Hepatocyte (in vitro differentiated cells): ENCODE measurements around the gene MRTFB. TPM values are rescaled to one million over a fixed set of nuclear protein-coding genes. Genes with fewer than 3 reads are reported as not detected.

Source experiments
- DNase-seq: peaks from one replicate; pipeline ENCODE4 v3.0.0-alpha.2; 2016; ENCODE audit warnings: low spot score
- H2AFZ ChIP-seq: fragments of 200-600 bp; sonication (generic); 2 replicates; pipeline ENCODE4 v1.6.0; 2016; ENCODE audit warnings: antibody characterized with exemption, mild to moderate bottlenecking
- H3K27ac ChIP-seq: fragments of 200-600 bp; sonication (generic); 2 replicates; pipeline ENCODE4 v1.5.1; 2016; ENCODE audit warnings: mild to moderate bottlenecking
- H3K27me3 ChIP-seq: fragments of 200-600 bp; sonication (generic); 2 replicates; pipeline ENCODE4 v1.6.1; 2016
- H3K36me3 ChIP-seq: fragments of 200-600 bp; sonication (generic); replicated peaks from 2 replicates; pipeline ENCODE4 v1.5.1; 2016; ENCODE audit warnings: low read depth; ENCODE audit not compliant: insufficient read depth
- H3K4me1 ChIP-seq: fragments of 200-600 bp; sonication (generic); 2 replicates; pipeline ENCODE4 v1.5.1; 2016; ENCODE audit warnings: mild to moderate bottlenecking, moderate library complexity; ENCODE audit not compliant: insufficient read depth
- H3K4me2 ChIP-seq: fragments of 200-600 bp; sonication (generic); 2 replicates; pipeline ENCODE4 v1.6.0; 2016
- H3K4me3 ChIP-seq: fragments of 200-600 bp; sonication (generic); 2 replicates; pipeline ENCODE4 v1.5.1; 2016; ENCODE audit warnings: mild to moderate bottlenecking
- H3K79me2 ChIP-seq: fragments of 200-600 bp; sonication (generic); 2 replicates; pipeline ENCODE4 v1.6.0; 2017; ENCODE audit warnings: mild to moderate bottlenecking
- H3K9me2 ChIP-seq: fragments of 200-600 bp; sonication (generic); replicated peaks from 2 replicates; pipeline ENCODE4 v1.6.0; 2017; ENCODE audit warnings: mild to moderate bottlenecking; ENCODE audit not compliant: insufficient read depth
- H3K9me3 ChIP-seq: fragments of 200-600 bp; sonication (generic); 2 replicates; pipeline ENCODE4 v1.5.1; 2016; ENCODE audit warnings: low read depth, mild to moderate bottlenecking
- H4K20me1 ChIP-seq: fragments of 200-600 bp; sonication (generic); 2 replicates; pipeline ENCODE4 v1.6.0; 2016; ENCODE audit warnings: mild to moderate bottlenecking; ENCODE audit not compliant: insufficient read depth, poor library complexity, severe bottlenecking
- EZH2 ChIP-seq: fragments of 200-600 bp; sonication (generic); IDR thresholded peaks from 2 replicates; pipeline ENCODE4 v1.6.1; 2016; ENCODE audit warnings: antibody characterized with exemption, mild to moderate bottlenecking, borderline replicate concordance
- EZH2phosphoT487 ChIP-seq: fragments of 200-600 bp; sonication (generic); IDR thresholded peaks from one replicate; pipeline ENCODE4 v1.6.1; 2018; ENCODE audit warnings: antibody characterized with exemption, mild to moderate bottlenecking, low read depth, moderate library complexity; ENCODE audit not compliant: unreplicated experiment, severe bottlenecking
- WGBS: methylation state at CpG from one replicate; pipeline ENCODE4 v1.1.6; 2016; ENCODE audit warnings: low lambda C conversion rate; ENCODE audit errors: missing lambda C conversion rate; 5-methylcytosine and 5-hydroxymethylcytosine counted together
- polyA plus RNA-seq: library from polyadenylated mRNA; unstranded; fragments of >200 nt; fragmentation: Nextera tagmentation; extraction: Ambion mirVana; gene quantifications from 2 replicates; pipeline ENCODE4 v1.2.1, GENCODE V29; 2016
- total RNA-seq: library from RNA; depleted of rRNA; stranded (reverse); fragments of >200 nt; gene quantifications from 2 replicates; pipeline ENCODE4 v1.2.3, GENCODE V29; 2014
- TF ChIP-seq, protein P1 (sequence below): fragments of 200-600 bp; sonication (generic); IDR thresholded peaks from 2 replicates; pipeline ENCODE4 v1.5.1; 2016; ENCODE audit warnings: antibody characterized with exemption, mild to moderate bottlenecking; ENCODE audit not compliant: poor library complexity

Gene MRTFB
- total and polyA plus RNA-seq, 2 experiments from 2014 or later = 10.9 to 27.9 TPM

DNA sequence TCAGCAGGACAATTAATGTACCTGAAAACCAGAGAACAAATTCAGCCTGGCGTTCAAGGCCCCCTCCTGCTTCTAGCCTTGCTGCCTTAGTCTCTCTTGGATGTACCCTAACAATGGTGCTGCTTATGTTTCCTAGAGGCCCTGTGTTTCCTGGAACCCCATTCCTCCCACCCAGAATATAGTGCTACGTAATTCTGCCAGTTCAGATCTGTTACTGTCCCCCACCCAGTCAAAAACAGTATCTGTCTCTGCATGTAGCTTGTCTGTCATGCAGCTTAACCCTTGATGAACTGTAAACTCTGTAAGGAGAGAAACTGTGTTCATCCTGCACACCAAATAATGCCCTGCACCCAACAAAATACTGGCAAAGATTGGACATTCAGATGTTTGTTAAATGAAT, 6.8 kb downstream of the MRTFB start:
- no peak for DNase-seq
- no peaks in the 10 kb centered on the region for H3K9me2 ChIP-seq
- H3K27me3 ChIP-seq = no peaks in the 10 kb centered on the region
- WGBS = 86% methylated on average over 2 of the region's 2 CpGs
- H3K9me3 ChIP-seq = no peaks in the 10 kb centered on the region
- H3K4me3 ChIP-seq = no peak overlapping the region
- H3K36me3 ChIP-seq = no peaks in the 10 kb centered on the region
- no peak overlapping the region for H3K27ac ChIP-seq
- TF ChIP-seq EZH2phosphoT487 = no peak
- TF ChIP-seq, protein P1, sequence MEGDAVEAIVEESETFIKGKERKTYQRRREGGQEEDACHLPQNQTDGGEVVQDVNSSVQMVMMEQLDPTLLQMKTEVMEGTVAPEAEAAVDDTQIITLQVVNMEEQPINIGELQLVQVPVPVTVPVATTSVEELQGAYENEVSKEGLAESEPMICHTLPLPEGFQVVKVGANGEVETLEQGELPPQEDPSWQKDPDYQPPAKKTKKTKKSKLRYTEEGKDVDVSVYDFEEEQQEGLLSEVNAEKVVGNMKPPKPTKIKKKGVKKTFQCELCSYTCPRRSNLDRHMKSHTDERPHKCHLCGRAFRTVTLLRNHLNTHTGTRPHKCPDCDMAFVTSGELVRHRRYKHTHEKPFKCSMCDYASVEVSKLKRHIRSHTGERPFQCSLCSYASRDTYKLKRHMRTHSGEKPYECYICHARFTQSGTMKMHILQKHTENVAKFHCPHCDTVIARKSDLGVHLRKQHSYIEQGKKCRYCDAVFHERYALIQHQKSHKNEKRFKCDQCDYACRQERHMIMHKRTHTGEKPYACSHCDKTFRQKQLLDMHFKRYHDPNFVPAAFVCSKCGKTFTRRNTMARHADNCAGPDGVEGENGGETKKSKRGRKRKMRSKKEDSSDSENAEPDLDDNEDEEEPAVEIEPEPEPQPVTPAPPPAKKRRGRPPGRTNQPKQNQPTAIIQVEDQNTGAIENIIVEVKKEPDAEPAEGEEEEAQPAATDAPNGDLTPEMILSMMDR = no peak
- no peak for TF ChIP-seq EZH2
- no peak overlapping the region for H3K4me2 ChIP-seq
- H3K4me1 ChIP-seq = peaks cover 6% of the 10 kb centered on the region
- H2AFZ ChIP-seq = no peak overlapping the region
- peaks cover 87% of the 10 kb centered on the region for H3K79me2 ChIP-seq
- H4K20me1 ChIP-seq = no peaks in the 10 kb centered on the region

DNA sequence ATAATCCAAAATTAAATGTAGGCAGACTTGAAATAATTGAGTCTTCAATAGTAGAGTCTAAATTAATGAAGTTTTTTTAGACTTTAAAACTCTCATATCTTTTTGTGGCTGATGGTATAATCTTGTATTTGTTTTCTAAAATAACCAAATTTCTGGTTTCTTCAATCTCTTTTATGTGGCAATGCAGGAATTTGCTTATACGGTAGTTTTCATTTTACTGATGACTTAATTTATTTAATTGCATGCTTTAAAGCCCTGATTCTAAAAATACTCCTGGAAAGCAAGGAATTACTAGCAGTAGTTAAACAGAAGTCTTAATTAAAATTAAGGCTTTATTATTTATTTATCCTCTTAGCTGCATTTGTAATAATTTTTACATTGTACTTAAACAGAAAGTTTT, 15.4 kb downstream of the MRTFB start:
- H2AFZ ChIP-seq = no peak overlapping the region
- 77% methylated on average over 1 of the region's 1 CpG for WGBS
- no peak overlapping the region for H3K4me3 ChIP-seq
- no peak overlapping the region for H3K4me2 ChIP-seq
- TF ChIP-seq EZH2phosphoT487 (no peak), EZH2 (no peak)
- TF ChIP-seq, protein P1 = no peak
- peaks cover 80% of the 10 kb centered on the region for H3K79me2 ChIP-seq
- no peaks in the 10 kb centered on the region for H3K27me3 ChIP-seq
- DNase-seq = no peak
- H3K27ac ChIP-seq = peak overlapping the region; percentile 45
- H4K20me1 ChIP-seq = no peaks in the 10 kb centered on the region
- H3K4me1 ChIP-seq = peaks cover 7% of the 10 kb centered on the region
- H3K9me3 ChIP-seq = no peaks in the 10 kb centered on the region
- no peaks in the 10 kb centered on the region for H3K9me2 ChIP-seq
- no peaks in the 10 kb centered on the region for H3K36me3 ChIP-seq

GRCh38 chr16:14087181-14087580, 16.1 kb downstream of the MRTFB start:
- Histone ChIP-seq H3K4me3 (no peak overlapping the region), H3K4me1 (peaks cover 7% of the 10 kb centered on the region), H4K20me1 (no peaks in the 10 kb centered on the region), H3K4me2 (no peak overlapping the region), H3K27ac (peak overlapping the region; percentile 45), H3K36me3 (no peaks in the 10 kb centered on the region), H3K9me2 (no peaks in the 10 kb centered on the region), H3K27me3 (no peaks in the 10 kb centered on the region), H3K79me2 (peaks cover 80% of the 10 kb centered on the region), H3K9me3 (no peaks in the 10 kb centered on the region), H2AFZ (no peak overlapping the region)
- no peak for DNase-seq
- 95% methylated on average over 1 of the region's 1 CpG for WGBS
- TF ChIP-seq, protein P1 = no peak
- TF ChIP-seq EZH2 (no peak), EZH2phosphoT487 (no peak)
